GM12875 (cell line): Measurements from ENCODE around the gene HDHD5.

ENCODE experiments used
- H3K4me3 ChIP-seq: one replicate; pipeline ENCODE4 v1.5.1; 2011; ENCODE audit warnings: low read depth, low read length, control low read depth
- TF ChIP-seq, protein P1 (sequence below): IDR thresholded peaks from 2 replicates; pipeline ENCODE4 v1.5.1; 2011; ENCODE audit warnings: low read depth, mild to moderate bottlenecking, control low read depth, inconsistent platforms, low read length, moderate library complexity, borderline replicate concordance; ENCODE audit not compliant: insufficient read depth

Gene HDHD5

GRCh38 chr22:17090550-17090949, 68.5 kb downstream of the HDHD5 start:
- H3K4me3 ChIP-seq, result no peak overlapping the region
- TF ChIP-seq, protein P1, sequence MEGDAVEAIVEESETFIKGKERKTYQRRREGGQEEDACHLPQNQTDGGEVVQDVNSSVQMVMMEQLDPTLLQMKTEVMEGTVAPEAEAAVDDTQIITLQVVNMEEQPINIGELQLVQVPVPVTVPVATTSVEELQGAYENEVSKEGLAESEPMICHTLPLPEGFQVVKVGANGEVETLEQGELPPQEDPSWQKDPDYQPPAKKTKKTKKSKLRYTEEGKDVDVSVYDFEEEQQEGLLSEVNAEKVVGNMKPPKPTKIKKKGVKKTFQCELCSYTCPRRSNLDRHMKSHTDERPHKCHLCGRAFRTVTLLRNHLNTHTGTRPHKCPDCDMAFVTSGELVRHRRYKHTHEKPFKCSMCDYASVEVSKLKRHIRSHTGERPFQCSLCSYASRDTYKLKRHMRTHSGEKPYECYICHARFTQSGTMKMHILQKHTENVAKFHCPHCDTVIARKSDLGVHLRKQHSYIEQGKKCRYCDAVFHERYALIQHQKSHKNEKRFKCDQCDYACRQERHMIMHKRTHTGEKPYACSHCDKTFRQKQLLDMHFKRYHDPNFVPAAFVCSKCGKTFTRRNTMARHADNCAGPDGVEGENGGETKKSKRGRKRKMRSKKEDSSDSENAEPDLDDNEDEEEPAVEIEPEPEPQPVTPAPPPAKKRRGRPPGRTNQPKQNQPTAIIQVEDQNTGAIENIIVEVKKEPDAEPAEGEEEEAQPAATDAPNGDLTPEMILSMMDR, result no peak
